GM12872 (cell line): ENCODE results near the gene KIAA0232.

ENCODE experiments used
- CTCF ChIP-seq: IDR thresholded peaks from 3 replicates; pipeline ENCODE4 v1.5.1; 2011; ENCODE audit warnings: low read depth, mild to moderate bottlenecking, low read length, moderate library complexity; ENCODE audit not compliant: insufficient read depth

Gene KIAA0232

GRCh38 chr4:6845027-6845426 lies 62.5 kb downstream of the KIAA0232 start:
- no peak for TF ChIP-seq CTCF

GRCh38 chr4:6845574-6845973 lies 63.0 kb downstream of the KIAA0232 start:
- no peak for TF ChIP-seq CTCF

- TF ChIP-seq CTCF = no peak
These were observed 64.7 kb downstream of the KIAA0232 start for GRCh38 chr4:6847178-6847577.

- TF ChIP-seq CTCF = no peak
These were observed 66.3 kb downstream of the KIAA0232 start for GRCh38 chr4:6848717-6849305.

- TF ChIP-seq CTCF = no peak
These were observed 67.2 kb downstream of the KIAA0232 start for GRCh38 chr4:6849691-6850090.

GRCh38 chr4:6851431-6851830 lies 68.9 kb downstream of the KIAA0232 start:
- TF ChIP-seq CTCF = no peak

GRCh38 chr4:6851962-6852361 lies 69.4 kb downstream of the KIAA0232 start:
- no peak for TF ChIP-seq CTCF

GRCh38 chr4:6852582-6852981 lies 70.1 kb downstream of the KIAA0232 start:
- TF ChIP-seq CTCF = no peak
